BLaER1 (cell line): ENCODE data around the gene ESPNL.
"Not testable (repeated sequence)": the region's sequence is repeated elsewhere in the genome, so short reads cannot be mapped to it uniquely, and the experiment has no call there.

ENCODE experiments used
- H3K27ac ChIP-seq: shearing (Covaris generic); formaldehyde crosslinking; 2 replicates; pipeline ENCODE4 v1.8.1; 2022
- H3K27me3 ChIP-seq: shearing (Covaris generic); formaldehyde crosslinking; 2 replicates; pipeline ENCODE4 v1.8.1; 2022
- H3K36me3 ChIP-seq: shearing (Covaris generic); formaldehyde crosslinking; 2 replicates; pipeline ENCODE4 v1.8.1; 2022
- H3K4me1 ChIP-seq: shearing (Covaris generic); formaldehyde crosslinking; 2 replicates; pipeline ENCODE4 v1.8.1; 2022
- H3K4me2 ChIP-seq: shearing (Covaris generic); formaldehyde crosslinking; 2 replicates; pipeline ENCODE4 v1.8.1; 2022
- H3K4me3 ChIP-seq: shearing (Covaris generic); formaldehyde crosslinking; 2 replicates; pipeline ENCODE4 v1.8.1; 2022
- H3K9ac ChIP-seq: shearing (Covaris generic); formaldehyde crosslinking; 2 replicates; pipeline ENCODE4 v1.8.1; 2022
- H3K9me3 ChIP-seq: shearing (Covaris generic); formaldehyde crosslinking; 2 replicates; pipeline ENCODE4 v1.8.1; 2022
- H4K20me1 ChIP-seq: shearing (Covaris generic); formaldehyde crosslinking; 2 replicates; pipeline ENCODE4 v1.8.1; 2022
- Cebpa-rat ChIP-seq: shearing (Covaris generic); IDR thresholded peaks from 2 replicates; pipeline ENCODE4 v1.8.1; 2022

Gene ESPNL

GRCh38 chr2:238105506-238106338 lies 5.6 kb downstream of the ESPNL start:
- H3K36me3 ChIP-seq: no peaks in the 10 kb centered on the region
- H3K4me2 ChIP-seq: peak overlapping the region; percentile 97
- H3K27me3 ChIP-seq: no peaks in the 10 kb centered on the region
- no peaks in the 10 kb centered on the region for H4K20me1 ChIP-seq
- peak overlapping the region; percentile 68 for H3K9ac ChIP-seq
- H3K4me3 ChIP-seq: peak overlapping the region; percentile 48
- peaks cover 11% of the 10 kb centered on the region for H3K9me3 ChIP-seq
- peaks cover 91% of the 10 kb centered on the region for H3K4me1 ChIP-seq
- no peak for TF ChIP-seq Cebpa-rat
- peak overlapping the region; percentile 88 for H3K27ac ChIP-seq

- H3K9ac ChIP-seq: peak overlapping the region; percentile 68
- no peak for TF ChIP-seq Cebpa-rat
- H3K4me1 ChIP-seq: peaks cover 85% of the 10 kb centered on the region
- peak overlapping the region; percentile 88 for H3K27ac ChIP-seq
- H4K20me1 ChIP-seq: no peaks in the 10 kb centered on the region
- H3K4me3 ChIP-seq: peak overlapping the region; percentile 48
- H3K27me3 ChIP-seq: no peaks in the 10 kb centered on the region
- H3K4me2 ChIP-seq: peak overlapping the region; percentile 97
- no peaks in the 10 kb centered on the region for H3K36me3 ChIP-seq
- H3K9me3 ChIP-seq: peaks cover 17% of the 10 kb centered on the region
These were observed 6.2 kb downstream of the ESPNL start for GRCh38 chr2:238106339-238106697.

- no peaks in the 10 kb centered on the region for H4K20me1 ChIP-seq
- H3K9ac ChIP-seq: peak overlapping the region; percentile 68
- H3K9me3 ChIP-seq: peaks cover 20% of the 10 kb centered on the region
- no peaks in the 10 kb centered on the region for H3K36me3 ChIP-seq
- TF ChIP-seq Cebpa-rat: no peak
- H3K4me1 ChIP-seq: peaks cover 79% of the 10 kb centered on the region
- peak overlapping the region; percentile 88 for H3K27ac ChIP-seq
- H3K27me3 ChIP-seq: no peaks in the 10 kb centered on the region
- peak overlapping the region; percentile 48 for H3K4me3 ChIP-seq
- peak overlapping the region; percentile 97 for H3K4me2 ChIP-seq
These were observed 6.8 kb downstream of the ESPNL start for GRCh38 chr2:238106698-238107524.

- H3K36me3 ChIP-seq: no peaks in the 10 kb centered on the region
- peaks cover 71% of the 10 kb centered on the region for H3K4me1 ChIP-seq
- H3K4me2 ChIP-seq: peak overlapping the region; percentile 97
- peak overlapping the region; percentile 88 for H3K27ac ChIP-seq
- H4K20me1 ChIP-seq: no peaks in the 10 kb centered on the region
- no peak for TF ChIP-seq Cebpa-rat
- peak overlapping the region; percentile 68 for H3K9ac ChIP-seq
- H3K9me3 ChIP-seq: peaks cover 23% of the 10 kb centered on the region
- H3K27me3 ChIP-seq: no peaks in the 10 kb centered on the region
- H3K4me3 ChIP-seq: peak overlapping the region; percentile 48
These were observed 7.6 kb downstream of the ESPNL start for GRCh38 chr2:238107525-238108422.

GRCh38 chr2:238108423-238109183 lies 8.5 kb downstream of the ESPNL start:
- Histone ChIP-seq H3K27ac (peak overlapping the region; percentile 88), H3K36me3 (no peaks in the 10 kb centered on the region), H3K9me3 (peaks cover 25% of the 10 kb centered on the region), H3K27me3 (no peaks in the 10 kb centered on the region), H4K20me1 (no peaks in the 10 kb centered on the region), H3K4me2 (peak overlapping the region; percentile 97), H3K4me1 (peaks cover 65% of the 10 kb centered on the region), H3K4me3 (peak overlapping the region; percentile 48), H3K9ac (peak overlapping the region; percentile 54)
- no peak for TF ChIP-seq Cebpa-rat

GRCh38 chr2:238113611-238114010 lies 13.5 kb downstream of the ESPNL start:
- H3K4me2 ChIP-seq: peak overlapping the region; percentile 83
- peaks cover 51% of the 10 kb centered on the region for H3K4me1 ChIP-seq
- H3K36me3 ChIP-seq: no peaks in the 10 kb centered on the region
- H3K9me3 ChIP-seq: peaks cover 25% of the 10 kb centered on the region
- H3K4me3 ChIP-seq: no peak overlapping the region
- no peaks in the 10 kb centered on the region for H4K20me1 ChIP-seq
- peak overlapping the region; percentile 54; the same call in 1 of the 2 replicates for H3K9ac ChIP-seq
- H3K27me3 ChIP-seq: no peaks in the 10 kb centered on the region
- peak overlapping the region; percentile 56; the same call in 1 of the 2 replicates for H3K27ac ChIP-seq
- no peak for TF ChIP-seq Cebpa-rat

- peak overlapping the region; percentile 56 for H3K27ac ChIP-seq
- H3K9me3 ChIP-seq: peaks cover 25% of the 10 kb centered on the region
- TF ChIP-seq Cebpa-rat: no peak
- H3K27me3 ChIP-seq: no peaks in the 10 kb centered on the region
- peak overlapping the region; percentile 54 for H3K9ac ChIP-seq
- peak overlapping the region; percentile 43 for H3K4me3 ChIP-seq
- no peaks in the 10 kb centered on the region for H3K36me3 ChIP-seq
- no peaks in the 10 kb centered on the region for H4K20me1 ChIP-seq
- peak overlapping the region; percentile 83 for H3K4me2 ChIP-seq
- H3K4me1 ChIP-seq: peaks cover 43% of the 10 kb centered on the region
These were observed 14.2 kb downstream of the ESPNL start for GRCh38 chr2:238114331-238114841.

- H3K27ac ChIP-seq: peak overlapping the region; percentile 56
- peak overlapping the region; percentile 43; the same call in 1 of the 2 replicates for H3K4me3 ChIP-seq
- H3K4me1 ChIP-seq: peaks cover 45% of the 10 kb centered on the region
- H3K9ac ChIP-seq: peak overlapping the region; percentile 54
- no peaks in the 10 kb centered on the region for H3K27me3 ChIP-seq
- H3K9me3 ChIP-seq: peaks cover 20% of the 10 kb centered on the region
- H3K4me2 ChIP-seq: peak overlapping the region; percentile 83
- no peaks in the 10 kb centered on the region for H3K36me3 ChIP-seq
- H4K20me1 ChIP-seq: no peaks in the 10 kb centered on the region
- no peak for TF ChIP-seq Cebpa-rat
These were observed 14.9 kb downstream of the ESPNL start for GRCh38 chr2:238114851-238115660.

- not testable (repeated sequence) for H3K9ac ChIP-seq, H4K20me1 ChIP-seq, H3K36me3 ChIP-seq, H3K4me3 ChIP-seq, H3K27me3 ChIP-seq
- H3K4me2 ChIP-seq: peak overlapping the region; percentile 83
- H3K27ac ChIP-seq: peak overlapping the region; percentile 56; the same call in 1 of the 2 replicates
- peaks cover 52% of the 10 kb centered on the region for H3K4me1 ChIP-seq
- peaks cover 13% of the 10 kb centered on the region for H3K9me3 ChIP-seq
These were observed 15.6 kb downstream of the ESPNL start for GRCh38 chr2:238115709-238116108.
